OCI-LY1 (cell line): ENCODE data around the gene TERB2.
"Not testable (repeated sequence)": the region's sequence is repeated elsewhere in the genome, so short reads cannot be mapped to it uniquely, and the experiment has no call there.

ENCODE experiments used
- CTCF ChIP-seq: fragments of 200-600 bp; sonication (generic), shearing (Covaris generic); IDR thresholded peaks from 2 replicates; pipeline ENCODE4 v1.5.1; 2017; ENCODE audit warnings: mild to moderate bottlenecking, antibody characterized with exemption, low read length, moderate library complexity, mixed read lengths
- EZH2 ChIP-seq: fragments of 200-600 bp; sonication (generic), shearing (Covaris generic); IDR thresholded peaks from 2 replicates; pipeline ENCODE4 v1.8.0; 2017; ENCODE audit warnings: borderline replicate concordance, mixed run types, mild to moderate bottlenecking, antibody characterized with exemption, low read length, moderate library complexity, mixed read lengths

- TF ChIP-seq CTCF, EZH2: not testable (repeated sequence)
Observed at GRCh38 chr15:45025627-45026026, 69.1 kb downstream of the TERB2 start.
